ENCODE results near the gene SRRM5. TPM values are rescaled to one million over a fixed set of nuclear protein-coding genes. Genes with fewer than 3 reads are reported as not detected.
"Not testable (repeated sequence)": the region's sequence is repeated elsewhere in the genome, so short reads cannot be mapped to it uniquely, and the experiment has no call there.

SRRM5 gene
- total RNA-seq, 2 experiments from 2014 or later = 0.54 to 0.60 TPM

DNA sequence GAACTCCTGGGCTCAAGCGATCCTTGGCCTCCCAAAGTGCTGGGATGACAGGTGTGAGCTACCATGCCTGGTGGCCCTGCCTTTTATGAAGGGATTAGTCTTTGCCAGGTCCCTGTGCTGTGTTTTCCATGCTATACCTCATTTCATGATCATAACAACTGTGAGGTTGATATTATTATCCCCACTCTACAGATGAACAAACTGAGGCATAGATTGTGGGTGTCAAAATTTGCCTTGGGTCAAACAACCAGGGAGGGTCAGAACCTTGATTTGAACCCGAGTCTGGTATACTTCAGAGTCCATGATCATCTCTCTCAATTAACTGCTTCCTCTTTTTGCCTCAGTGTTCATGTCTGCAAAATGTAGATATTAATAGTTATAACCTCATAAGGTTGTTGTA lies 29.4 kb upstream of the SRRM5 start:
- DNase-seq = no peak
- no peaks in the 10 kb centered on the region for H3K27me3 Mint-ChIP-seq
- H3K4me3 Mint-ChIP-seq = no peak overlapping the region
- H3K4me1 Mint-ChIP-seq = peaks cover 24% of the 10 kb centered on the region
- H3K27ac Mint-ChIP-seq = no peak overlapping the region
- peaks cover 24% of the 10 kb centered on the region for H3K36me3 Mint-ChIP-seq
- no peaks in the 10 kb centered on the region for H3K9me3 Mint-ChIP-seq

DNA sequence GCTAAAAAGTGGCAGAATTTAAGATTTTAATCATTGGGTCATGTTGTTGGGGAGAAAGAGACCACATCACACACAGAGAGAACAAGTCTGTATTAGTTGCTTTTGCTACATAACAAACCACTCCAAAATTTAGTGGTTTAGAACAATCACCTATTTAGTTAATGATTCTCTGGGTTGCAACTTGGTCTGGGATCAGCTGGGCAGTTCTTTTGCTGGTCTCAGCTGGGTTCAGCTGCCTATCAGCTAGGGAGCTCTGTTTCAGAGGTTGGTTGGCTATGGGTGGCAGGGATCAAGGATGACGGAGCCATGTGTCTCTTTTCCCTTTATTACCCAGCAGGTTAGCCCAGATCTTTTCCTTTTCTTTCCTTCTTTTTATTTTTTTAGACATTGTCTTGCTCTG lies 27.4 kb upstream of the SRRM5 start:
- no peaks in the 10 kb centered on the region for H3K27me3 Mint-ChIP-seq
- peaks cover 22% of the 10 kb centered on the region for H3K36me3 Mint-ChIP-seq
- no peak for DNase-seq
- peak overlapping the region; percentile 69 for H3K27ac Mint-ChIP-seq
- H3K4me1 Mint-ChIP-seq = peaks cover 18% of the 10 kb centered on the region
- no peaks in the 10 kb centered on the region for H3K9me3 Mint-ChIP-seq
- no peak overlapping the region for H3K4me3 Mint-ChIP-seq

DNA sequence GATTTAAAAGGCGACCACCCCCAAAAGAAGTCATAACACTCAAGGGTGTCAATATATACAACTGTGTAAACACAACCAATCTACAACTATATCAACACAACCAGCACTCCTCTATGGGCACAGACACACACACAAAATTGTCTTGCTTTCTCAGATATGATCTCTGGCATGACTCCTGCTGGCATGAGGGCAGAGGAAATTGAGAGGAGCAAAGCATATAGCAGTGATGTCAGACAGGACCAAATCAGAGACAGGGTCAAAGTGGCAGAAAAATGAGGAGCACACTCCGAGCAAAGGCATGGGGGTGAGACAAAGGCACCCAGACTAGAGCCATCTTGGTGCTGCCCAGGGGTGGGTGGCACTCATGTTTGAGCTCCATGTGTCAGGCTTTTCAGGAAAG lies 25.5 kb upstream of the SRRM5 start:
- Mint-ChIP-seq H3K9me3 (no peaks in the 10 kb centered on the region), H3K27me3 (no peaks in the 10 kb centered on the region), H3K27ac (no peak overlapping the region), H3K4me3 (no peak overlapping the region), H3K36me3 (peaks cover 31% of the 10 kb centered on the region), H3K4me1 (peaks cover 20% of the 10 kb centered on the region)
- no peak for DNase-seq

DNA sequence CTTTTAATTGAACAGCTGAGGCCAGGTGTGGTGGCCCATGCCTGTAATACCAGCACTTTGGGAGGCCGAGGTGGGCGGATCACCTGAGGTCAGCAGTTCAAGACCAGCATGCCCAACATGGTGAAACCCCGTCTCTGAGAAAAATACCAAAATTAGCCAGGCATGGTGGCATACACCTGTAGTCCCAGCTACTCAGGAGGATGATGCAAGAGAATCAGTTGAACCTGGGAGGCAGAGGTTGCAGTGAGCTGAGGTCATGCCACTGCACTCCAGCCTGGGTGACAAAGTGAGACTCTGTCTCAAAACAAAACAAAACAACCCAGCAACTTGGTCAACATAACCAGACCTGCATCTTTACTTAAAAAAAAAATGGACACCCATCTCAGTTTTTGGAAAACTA lies 24.9 kb upstream of the SRRM5 start:
- Mint-ChIP-seq H3K36me3 (peaks cover 31% of the 10 kb centered on the region), H3K4me1 (peaks cover 13% of the 10 kb centered on the region)
- H3K27ac Mint-ChIP-seq, DNase-seq, H3K9me3 Mint-ChIP-seq, H3K4me3 Mint-ChIP-seq, H3K27me3 Mint-ChIP-seq: not testable (repeated sequence)

DNA sequence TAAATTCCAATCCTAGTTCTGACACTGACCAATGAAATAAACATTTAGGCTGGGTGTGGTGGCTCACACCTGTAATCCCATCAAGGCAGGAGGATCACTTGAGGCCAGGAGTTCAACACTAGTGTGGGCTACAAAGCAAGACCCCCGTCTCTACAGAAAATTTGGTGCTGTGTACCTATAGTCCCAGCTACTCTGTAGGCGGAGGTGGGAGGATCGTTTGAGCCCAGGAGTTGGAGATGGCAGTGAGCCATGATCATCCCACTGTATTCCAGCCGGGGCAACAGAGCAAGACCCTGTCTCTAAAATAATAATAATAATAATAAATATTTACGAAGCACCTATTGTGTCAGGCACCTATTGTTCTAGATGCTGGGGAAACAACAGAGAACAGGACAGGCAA lies 22.6 kb upstream of the SRRM5 start:
- Mint-ChIP-seq H3K36me3 (peaks cover 41% of the 10 kb centered on the region), H3K27ac (peak overlapping the region; percentile 66), H3K9me3 (no peaks in the 10 kb centered on the region), H3K4me1 (peaks cover 21% of the 10 kb centered on the region), H3K4me3 (no peak overlapping the region), H3K27me3 (no peaks in the 10 kb centered on the region)
- DNase-seq = no peak

DNA sequence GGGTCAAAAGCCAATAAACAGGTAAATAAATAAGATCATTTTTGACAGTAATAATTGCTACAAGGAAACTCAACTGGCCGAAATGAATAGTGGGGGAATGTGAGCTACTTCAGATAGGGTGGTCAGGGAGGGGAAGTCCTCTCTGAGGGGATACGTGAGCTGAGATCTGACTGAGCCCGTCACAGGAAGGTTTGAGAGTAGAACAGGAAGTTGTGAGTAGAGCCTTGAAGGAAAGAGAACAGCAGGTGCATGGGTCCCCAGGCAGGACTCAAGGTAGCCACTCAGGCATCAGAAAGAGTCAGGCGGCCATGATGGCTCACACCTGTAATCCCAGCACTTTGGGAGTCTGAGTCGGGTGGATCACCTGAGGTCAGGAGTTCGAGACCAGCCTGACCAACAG lies 22.2 kb upstream of the SRRM5 start:
- Mint-ChIP-seq H3K27ac (peak overlapping the region; percentile 66), H3K4me3 (no peak overlapping the region), H3K9me3 (no peaks in the 10 kb centered on the region), H3K36me3 (peaks cover 39% of the 10 kb centered on the region), H3K4me1 (peaks cover 20% of the 10 kb centered on the region), H3K27me3 (no peaks in the 10 kb centered on the region)
- DNase-seq = no peak

DNA sequence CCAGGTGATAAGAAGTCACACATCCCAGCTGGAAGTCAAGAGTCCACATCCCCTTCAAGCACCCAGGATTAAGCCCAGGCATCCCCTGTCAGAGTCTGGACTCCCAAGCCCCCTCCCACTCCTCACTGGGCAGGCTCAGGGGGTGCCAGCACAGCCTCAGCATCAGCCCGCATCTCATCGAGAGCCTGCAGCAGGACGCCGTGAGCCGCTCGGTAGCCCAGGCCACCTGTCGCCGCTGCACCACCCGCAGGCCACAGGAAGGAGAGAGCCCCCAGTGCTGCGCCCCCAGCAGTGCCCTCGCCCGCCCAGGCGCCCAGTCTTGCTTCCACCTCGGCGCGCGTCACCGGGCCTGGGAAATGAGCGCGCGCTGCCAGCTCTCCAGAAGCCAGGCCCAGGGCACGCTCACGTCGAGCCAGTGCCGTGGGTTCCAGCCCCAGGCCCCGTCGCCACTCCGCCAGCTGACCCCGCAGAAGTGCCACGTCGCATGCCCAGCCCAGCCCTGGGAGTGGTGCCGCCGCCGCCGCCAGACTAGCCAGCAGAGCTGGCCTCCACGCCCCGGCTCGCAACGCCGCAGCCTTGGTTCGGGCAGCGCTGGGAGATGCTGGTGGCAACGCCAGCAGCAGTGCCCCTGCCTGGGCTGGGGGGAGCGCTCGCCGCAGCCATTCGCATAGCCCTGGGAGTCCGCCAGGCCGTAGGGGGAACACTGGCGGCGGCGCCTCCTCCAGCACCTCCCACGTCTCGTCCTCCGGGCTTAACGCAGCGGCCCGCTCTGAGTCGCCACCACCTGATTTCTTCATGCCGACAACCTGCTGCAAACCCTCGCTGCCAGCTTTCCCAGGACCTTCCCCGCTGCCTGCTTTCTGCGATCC lies 19.8 kb upstream of the SRRM5 start:
- H3K9me3 Mint-ChIP-seq = no peaks in the 10 kb centered on the region
- H3K36me3 Mint-ChIP-seq = peaks cover 23% of the 10 kb centered on the region
- peak overlapping the region; percentile 69 for H3K27ac Mint-ChIP-seq
- peaks cover 20% of the 10 kb centered on the region for H3K4me1 Mint-ChIP-seq
- H3K27me3 Mint-ChIP-seq = no peaks in the 10 kb centered on the region
- no peak overlapping the region for H3K4me3 Mint-ChIP-seq
- DNase-seq = no peak

DNA sequence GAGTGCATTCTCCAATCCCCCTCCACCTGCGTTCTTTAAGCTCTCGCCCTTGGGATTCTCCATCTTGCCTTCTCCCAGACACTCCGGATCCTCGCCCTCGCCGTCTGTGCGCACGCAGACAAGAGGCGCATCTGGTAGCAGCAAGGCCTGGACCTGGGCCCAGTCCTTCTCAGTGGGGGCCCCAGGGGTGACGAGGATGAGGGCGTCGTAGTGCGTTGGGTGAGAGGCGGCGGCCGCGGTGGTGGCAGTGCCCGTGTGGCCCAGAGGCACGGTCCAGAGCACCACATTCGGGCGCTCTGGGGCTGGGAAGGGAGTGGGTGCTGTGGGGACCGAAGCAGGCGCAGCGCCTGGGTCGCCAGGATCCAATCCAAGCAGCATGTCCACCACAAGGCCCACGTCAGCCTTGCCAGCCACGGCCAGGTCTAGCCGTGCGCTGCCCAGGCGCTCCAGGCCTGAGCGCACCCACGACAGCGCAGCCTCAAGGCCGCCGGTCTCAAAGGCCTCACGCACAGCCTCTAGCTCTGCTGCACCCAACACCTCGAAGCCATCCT lies 19.0 kb upstream of the SRRM5 start:
- no peak for DNase-seq
- H3K4me3 Mint-ChIP-seq = no peak overlapping the region
- no peaks in the 10 kb centered on the region for H3K9me3 Mint-ChIP-seq
- H3K4me1 Mint-ChIP-seq = peaks cover 27% of the 10 kb centered on the region
- no peaks in the 10 kb centered on the region for H3K27me3 Mint-ChIP-seq
- peak overlapping the region; percentile 69 for H3K27ac Mint-ChIP-seq
- peaks cover 27% of the 10 kb centered on the region for H3K36me3 Mint-ChIP-seq

DNA sequence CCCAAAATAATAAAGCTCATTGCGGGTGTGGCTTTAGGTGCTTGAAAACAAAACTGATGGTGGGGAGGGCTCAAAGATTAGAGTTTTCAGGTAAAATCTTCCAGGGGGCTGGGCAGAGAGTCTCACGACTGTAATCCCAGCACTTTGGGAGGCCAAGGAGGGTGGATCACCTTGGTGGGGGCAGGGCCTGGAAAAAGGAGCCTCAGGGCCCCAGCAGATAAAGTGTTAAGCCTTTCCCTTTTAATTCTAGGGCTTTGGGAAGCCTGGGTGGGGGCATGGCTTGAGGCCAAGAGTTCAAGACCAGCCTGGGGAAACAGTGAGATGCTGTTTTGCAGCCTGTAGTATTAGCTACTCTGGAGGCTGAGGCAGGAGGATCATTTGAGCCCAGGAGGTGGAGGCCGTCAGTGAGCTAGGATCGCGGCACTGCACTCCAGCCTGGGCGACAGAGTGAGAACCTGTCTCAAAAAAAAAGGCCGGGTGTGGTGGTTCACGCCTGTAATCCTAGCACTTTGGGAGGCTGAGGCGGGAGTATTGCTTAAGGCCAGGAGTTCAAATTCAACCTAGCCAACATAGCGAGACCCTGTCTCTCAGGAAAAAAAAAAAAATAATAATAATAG lies 17.7 kb upstream of the SRRM5 start:
- Mint-ChIP-seq H3K27ac (peak overlapping the region; percentile 50), H3K9me3 (no peaks in the 10 kb centered on the region), H3K36me3 (peaks cover 24% of the 10 kb centered on the region), H3K4me1 (peaks cover 36% of the 10 kb centered on the region), H3K27me3 (no peaks in the 10 kb centered on the region), H3K4me3 (peak overlapping the region; percentile 100)
- no peak for DNase-seq

DNA sequence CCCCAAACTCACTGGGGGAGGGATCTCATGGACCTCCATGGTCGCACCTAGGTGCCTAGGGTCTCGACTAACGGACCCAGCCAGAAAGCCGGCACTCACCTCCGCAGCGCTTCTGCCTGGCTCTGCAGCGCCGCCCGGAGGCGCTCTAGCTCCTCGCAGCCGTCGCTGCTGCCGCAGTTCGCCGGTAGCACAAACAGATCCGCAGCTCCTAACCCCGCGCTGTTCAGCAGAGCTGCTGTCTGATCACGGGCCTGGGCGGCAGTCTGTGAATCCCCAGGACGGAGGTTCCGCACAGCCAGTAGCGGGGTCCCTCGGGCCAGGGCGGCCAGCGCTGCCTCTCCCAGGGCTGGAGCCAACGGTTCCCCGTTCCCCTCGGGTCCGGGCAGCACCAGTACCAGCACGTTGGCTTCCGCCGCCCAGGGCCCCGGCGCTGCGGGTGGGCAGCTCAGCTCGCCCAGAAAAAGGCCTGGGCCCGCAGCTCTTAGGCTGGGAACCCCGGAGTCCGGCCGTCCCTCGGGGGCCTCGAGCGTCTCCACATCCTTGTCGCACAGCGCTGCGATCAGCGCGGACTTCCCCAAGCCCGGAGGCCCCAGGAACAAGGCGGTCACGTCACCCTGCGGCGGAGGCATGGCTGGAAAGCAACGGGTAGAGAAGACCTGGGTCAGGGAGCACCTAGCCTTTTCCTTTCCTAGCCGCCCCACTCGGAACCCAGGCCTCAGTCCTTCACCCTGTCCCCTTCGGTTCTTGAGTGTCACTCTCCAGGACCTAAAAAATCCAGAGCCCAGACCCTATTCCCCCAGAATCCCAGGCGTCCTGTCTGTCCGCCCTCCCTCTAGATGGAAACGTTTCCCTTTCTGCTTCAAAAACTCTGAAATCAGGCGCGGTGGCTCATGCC lies 16.9 kb upstream of the SRRM5 start:
- Mint-ChIP-seq H3K4me1 (peaks cover 30% of the 10 kb centered on the region), H3K27ac (peak overlapping the region; percentile 98), H3K36me3 (peaks cover 20% of the 10 kb centered on the region), H3K4me3 (peak overlapping the region; percentile 100), H3K27me3 (no peaks in the 10 kb centered on the region), H3K9me3 (no peaks in the 10 kb centered on the region)
- DNase-seq = peak; percentile 80

DNA sequence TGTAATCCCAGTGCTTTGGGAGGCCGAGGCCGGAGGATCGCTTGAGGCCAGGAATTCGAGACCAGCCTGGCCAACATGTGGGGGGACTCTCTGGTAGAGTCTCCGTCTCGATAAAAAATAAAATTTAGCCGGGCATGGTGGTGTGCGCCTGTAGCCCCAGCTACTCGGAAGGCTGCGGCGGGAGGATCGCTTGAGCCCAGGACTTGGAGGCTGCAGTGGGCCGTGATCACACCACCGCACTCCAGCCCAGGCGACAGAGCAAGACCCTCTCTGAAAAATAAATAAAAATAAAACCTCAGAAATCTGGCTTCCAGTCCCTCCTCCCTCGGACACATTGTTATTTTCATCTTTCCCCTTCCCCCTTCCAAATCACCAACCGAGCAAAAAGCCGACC lies 16.3 kb upstream of the SRRM5 start:
- Mint-ChIP-seq H3K4me3 (peak overlapping the region; percentile 100), H3K9me3 (no peaks in the 10 kb centered on the region), H3K27ac (peak overlapping the region; percentile 98), H3K36me3 (peaks cover 19% of the 10 kb centered on the region), H3K27me3 (no peaks in the 10 kb centered on the region), H3K4me1 (peaks cover 28% of the 10 kb centered on the region)
- DNase-seq = peak; percentile 29

DNA sequence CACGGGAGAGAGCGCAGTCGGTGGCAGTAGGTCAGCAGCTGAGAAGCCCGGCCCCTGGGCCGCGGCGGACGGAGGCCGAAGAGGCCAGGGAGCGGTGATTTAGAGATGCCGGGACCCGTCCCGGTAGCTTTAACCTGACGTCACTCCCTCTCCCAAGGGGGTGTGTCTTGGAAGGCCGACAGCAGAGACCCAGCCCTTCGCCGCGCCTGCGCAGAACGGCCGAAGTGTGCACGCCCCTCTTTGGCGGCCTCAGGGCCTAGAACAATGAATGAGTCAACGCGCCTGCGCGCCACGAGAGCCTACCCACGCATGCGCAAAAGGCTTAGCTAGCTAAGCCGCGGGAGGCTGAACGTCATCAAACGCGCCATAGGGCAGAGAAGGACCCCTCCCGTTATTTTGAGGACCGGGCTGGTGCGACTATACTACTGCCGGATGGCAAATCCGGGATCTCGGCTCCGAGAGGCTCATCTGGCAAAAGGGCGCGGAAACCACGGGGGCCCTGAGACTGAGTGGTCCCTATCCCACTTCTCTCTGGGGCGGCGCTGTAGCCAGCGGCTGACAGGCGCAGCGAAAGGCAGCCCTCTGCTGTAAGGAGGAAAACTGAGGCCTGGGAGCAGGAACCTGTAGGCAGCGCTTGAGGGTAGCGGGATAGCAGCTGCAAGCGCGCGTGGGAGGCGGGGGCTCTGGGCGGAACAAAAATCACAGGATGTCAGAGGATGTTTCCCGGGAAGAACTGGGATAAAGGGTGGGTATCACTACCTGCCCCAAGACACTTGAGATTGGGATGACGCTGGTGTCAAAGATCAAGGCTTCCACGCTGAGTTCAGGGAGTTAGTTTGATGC lies 15.7 kb upstream of the SRRM5 start, which contains the start of the genes IRGQ and ZNF576:
Gene IRGQ, minus strand, starts transcription at position 136 of the 843 bp plus-strand sequence. CDS start 796 bp downstream, outside the sequence.
Gene ZNF576, plus strand, starts transcription at position 597 of the 843 bp plus-strand sequence. CDS start 514 bp downstream, outside the sequence.
- H3K36me3 Mint-ChIP-seq = peaks cover 14% of the 10 kb centered on the region
- peaks cover 26% of the 10 kb centered on the region for H3K4me1 Mint-ChIP-seq
- peak within 1 kb of the TSS; percentile 98 for H3K27ac Mint-ChIP-seq

DNA sequence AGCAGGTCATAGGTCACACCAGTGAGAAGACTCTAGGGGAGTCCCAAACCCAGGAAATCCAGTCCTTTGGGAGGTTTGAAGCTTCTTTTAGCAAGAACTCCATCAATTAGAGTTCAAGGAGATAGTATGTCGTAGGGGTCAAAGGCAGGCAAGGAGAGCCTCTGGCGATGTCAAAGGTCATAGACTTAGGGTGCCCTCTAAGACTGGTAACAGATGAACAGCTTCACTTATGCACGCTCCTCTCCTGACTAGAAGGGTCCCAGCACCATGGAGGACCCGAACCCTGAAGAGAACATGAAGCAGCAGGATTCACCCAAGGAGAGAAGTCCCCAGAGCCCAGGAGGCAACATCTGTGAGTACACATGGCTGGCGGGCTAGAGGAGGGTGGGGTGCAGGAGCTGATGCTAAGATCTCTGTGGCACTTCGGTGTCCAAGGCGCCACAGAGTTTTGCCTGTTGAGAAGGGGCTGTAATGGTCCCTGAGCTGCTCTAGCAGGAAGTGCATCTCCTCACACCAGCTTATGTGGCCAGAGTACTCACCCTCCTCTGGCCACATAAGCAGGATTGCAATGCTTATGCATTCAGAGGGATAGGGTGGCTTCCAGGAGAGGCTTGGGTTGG lies 14.9 kb upstream of the SRRM5 start:
- DNase-seq = no peak
- no peaks in the 10 kb centered on the region for H3K27me3 Mint-ChIP-seq
- H3K4me1 Mint-ChIP-seq = peaks cover 26% of the 10 kb centered on the region
- H3K4me3 Mint-ChIP-seq = peak overlapping the region; percentile 100
- peak overlapping the region; percentile 98 for H3K27ac Mint-ChIP-seq
- H3K36me3 Mint-ChIP-seq = peaks cover 14% of the 10 kb centered on the region
- no peaks in the 10 kb centered on the region for H3K9me3 Mint-ChIP-seq

More for the DNA sequence above, 15.7 kb upstream of the SRRM5 start, which contains the start of the genes IRGQ and ZNF576:
- H3K9me3 Mint-ChIP-seq = no peaks in the 10 kb centered on the region
- DNase-seq = peak; percentile 100
- H3K4me3 Mint-ChIP-seq = peak within 1 kb of the TSS; percentile 100
- no peaks in the 10 kb centered on the region for H3K27me3 Mint-ChIP-seq

All from activated naive CD8-positive, alpha-beta T cell treated with anti-CD3 and anti-CD28 coated beads for 36 hours (primary cell).